GM12864 (cell line): ENCODE measurements around the gene ARHGAP24.

ENCODE experiments used
- DNase-seq: peaks from one replicate; pipeline ENCODE4 v3.0.0-alpha.2; 2011; ENCODE audit warnings: low read depth
- H3K4me3 ChIP-seq: 2 replicates; pipeline ENCODE4 v1.5.1; 2011; ENCODE audit warnings: mild to moderate bottlenecking, low read depth, low read length, control low read depth
- CTCF ChIP-seq: IDR thresholded peaks from 2 replicates; pipeline ENCODE4 v1.5.1; 2011; ENCODE audit warnings: low read depth, mild to moderate bottlenecking, moderate library complexity, low read length, control low read depth, inconsistent platforms; ENCODE audit errors: missing control alignments

ARHGAP24 gene

GRCh38 chr4:85610450-85610849 lies 135.5 kb downstream of the ARHGAP24 start:
- TF ChIP-seq CTCF = no peak
- DNase-seq = peak; percentile 78
- no peak overlapping the region for H3K4me3 ChIP-seq

GRCh38 chr4:85611661-85612060 lies 136.7 kb downstream of the ARHGAP24 start:
- H3K4me3 ChIP-seq = no peak overlapping the region
- DNase-seq = no peak
- TF ChIP-seq CTCF = no peak

DNA sequence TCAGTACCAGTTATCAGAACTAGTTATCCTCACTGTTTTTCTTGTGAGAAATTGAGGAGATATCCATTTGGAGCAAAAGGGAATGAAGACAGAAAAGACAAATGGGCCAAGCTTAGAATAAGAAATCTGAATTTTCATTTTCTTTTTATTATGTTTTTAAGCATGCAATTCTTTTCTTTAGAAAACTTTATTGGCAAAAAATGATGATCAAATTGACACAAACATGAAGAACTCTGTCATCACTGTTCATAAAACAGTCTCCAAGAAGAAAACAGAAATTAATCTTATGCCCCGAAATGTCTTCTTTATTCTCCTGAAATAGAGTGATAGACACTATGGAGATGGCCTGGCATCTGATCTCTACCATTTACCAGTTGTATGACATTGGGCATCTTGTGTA lies 139.0 kb downstream of the ARHGAP24 start:
- no peak for TF ChIP-seq CTCF
- no peak for DNase-seq
- no peak overlapping the region for H3K4me3 ChIP-seq

GRCh38 chr4:85615952-85616351 lies 141.0 kb downstream of the ARHGAP24 start:
- no peak overlapping the region for H3K4me3 ChIP-seq
- DNase-seq = no peak
- no peak for TF ChIP-seq CTCF

DNA sequence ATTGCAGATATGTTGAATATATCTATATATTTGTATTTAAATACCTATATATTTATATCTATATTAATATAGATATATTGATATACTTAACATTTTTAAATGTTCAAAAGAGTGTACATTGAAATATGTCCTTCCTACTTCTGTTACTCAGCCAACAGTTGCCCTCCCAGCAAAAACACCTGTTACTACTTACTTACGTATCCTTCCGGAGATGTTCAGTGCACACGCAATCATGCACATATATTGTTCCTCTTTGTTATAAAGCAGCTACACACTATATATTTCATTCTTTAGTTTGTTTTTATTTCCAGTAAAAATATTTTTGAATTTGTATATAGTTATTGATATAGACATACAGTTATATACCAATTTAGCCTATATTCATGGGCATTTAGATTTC lies 142.3 kb downstream of the ARHGAP24 start:
- H3K4me3 ChIP-seq = no peak overlapping the region
- no peak for DNase-seq
- TF ChIP-seq CTCF = no peak

GRCh38 chr4:85632981-85633380 lies 158.0 kb downstream of the ARHGAP24 start:
- H3K4me3 ChIP-seq = no peak overlapping the region
- no peak for TF ChIP-seq CTCF
- no peak for DNase-seq

GRCh38 chr4:85637778-85638177 lies 162.8 kb downstream of the ARHGAP24 start:
- no peak for DNase-seq

More at GRCh38 chr4:85637778-85638177, 162.8 kb downstream of the ARHGAP24 start:
- TF ChIP-seq CTCF = no peak
- H3K4me3 ChIP-seq = no peak overlapping the region
